PC-3 (cell line): ENCODE measurements around the gene SLC8A1. TPM values are rescaled to one million over a fixed set of nuclear protein-coding genes. Genes with fewer than 3 reads are reported as not detected.

Source experiments
- ATAC-seq: fragments of 200-7000 bp; cut with Tn5 transposase; 2 replicates; pipeline ENCODE4 v1.9.1; 2020; ENCODE audit warnings: mild to moderate bottlenecking, moderate library complexity
- BruUV-seq: library from RNA; stranded (reverse); fragments of 400-500 nt; replicated peaks from 2 replicates; lab custom pipeline; 2021; lab: Mats Ljungman, UMichigan
- CTCF ChIA-PET: fragments of 300-600 bp; sonication (Branson Sonifier 250); formaldehyde crosslinking; loops from one replicate; lab custom pipeline; 2022; ENCODE audit warnings: antibody characterized with exemption; lab: Charles Lee
- POLR2A ChIA-PET: fragments of 300-600 bp; sonication (Branson Sonifier 250); formaldehyde crosslinking; loops from one replicate; lab custom pipeline; 2022; ENCODE audit warnings: antibody characterized with exemption; ENCODE audit not compliant: unreplicated experiment; lab: Charles Lee
- DNase-seq: peaks from one replicate; pipeline ENCODE4 v3.0.0-alpha.2; 2015
- H2AFZ ChIP-seq: fragments of 300-600 bp; sonication (generic); 2 replicates; pipeline ENCODE4 v1.6.0; 2016; ENCODE audit warnings: antibody characterized with exemption, low read length
- H3F3A ChIP-seq: fragments of 300-600 bp; sonication (generic); one replicate; pipeline ENCODE4 v1.6.0; 2017; ENCODE audit warnings: antibody characterized with exemption, low read length, control low read depth, mild to moderate bottlenecking; ENCODE audit not compliant: unreplicated experiment
- H3K27ac ChIP-seq: fragments of 300-600 bp; sonication (generic); 2 replicates; pipeline ENCODE4 v1.5.1; 2016; ENCODE audit warnings: mild to moderate bottlenecking, low read length
- H3K27me3 ChIP-seq: fragments of 300-600 bp; sonication (generic); 2 replicates; pipeline ENCODE4 v1.6.1; 2016; ENCODE audit warnings: low read length, mixed read lengths
- H3K36me3 ChIP-seq: fragments of 300-600 bp; sonication (generic); 2 replicates; pipeline ENCODE4 v1.6.1; 2016; ENCODE audit warnings: low read depth, mixed run types, low read length, mixed read lengths
- H3K4me1 ChIP-seq: fragments of 300-600 bp; sonication (generic); 2 replicates; pipeline ENCODE4 v1.5.1; 2016; ENCODE audit warnings: low read length; ENCODE audit not compliant: insufficient read depth
- H3K4me2 ChIP-seq: fragments of 300-600 bp; sonication (generic); 2 replicates; pipeline ENCODE4 v1.6.0; 2016; ENCODE audit warnings: low read length
- H3K4me3 ChIP-seq: fragments of 300-600 bp; sonication (generic); 2 replicates; pipeline ENCODE4 v1.5.1; 2016; ENCODE audit warnings: mild to moderate bottlenecking, low read length, mixed read lengths
- H3K79me2 ChIP-seq: fragments of 300-600 bp; sonication (generic); 2 replicates; pipeline ENCODE4 v1.6.1; 2017; ENCODE audit warnings: low read length, mixed read lengths
- H3K9ac ChIP-seq: fragments of 300-600 bp; sonication (generic); 2 replicates; pipeline ENCODE4 v1.6.0; 2016; ENCODE audit warnings: mild to moderate bottlenecking, low read length
- H3K9me2 ChIP-seq: fragments of 300-600 bp; sonication (generic); replicated peaks from 2 replicates; pipeline ENCODE4 v1.6.1; 2016; ENCODE audit warnings: mixed run types, low read length, mixed read lengths
- H3K9me3 ChIP-seq: fragments of 300-600 bp; sonication (generic); 2 replicates; pipeline ENCODE4 v1.6.1; 2016; ENCODE audit warnings: low read length, mixed read lengths
- H4K20me1 ChIP-seq: fragments of 300-600 bp; sonication (generic); 2 replicates; pipeline ENCODE4 v1.6.1; 2016; ENCODE audit warnings: low read length, mixed read lengths
- CTCF ChIP-seq: fragments of 300-600 bp; sonication (generic); conservative IDR thresholded peaks from 2 replicates; pipeline ENCODE4 v1.5.1; 2017; ENCODE audit warnings: antibody characterized with exemption, low read depth, mild to moderate bottlenecking, low read length
- EZH2 ChIP-seq: fragments of 300-600 bp; sonication (generic); IDR thresholded peaks from one replicate; pipeline ENCODE4 v1.6.1; 2017; ENCODE audit warnings: antibody characterized with exemption, mild to moderate bottlenecking, low read length; ENCODE audit not compliant: unreplicated experiment
- EZH2phosphoT487 ChIP-seq: fragments of 300-600 bp; sonication (generic); IDR thresholded peaks from 2 replicates; pipeline ENCODE4 v1.6.1; 2018; ENCODE audit warnings: mild to moderate bottlenecking, antibody characterized with exemption, low read length, borderline replicate concordance
- intact Hi-C: fragments of 100-400 bp; cut with micrococcal nuclease; formaldehyde crosslinking; loops from 2 replicates; pipeline ENCODE4 v1.9.0; 2023
- total RNA-seq: library from RNA; depleted of rRNA; stranded (reverse); fragments of >200 nt; gene quantifications from 2 replicates; pipeline ENCODE4 v1.2.3, GENCODE V29; 2014

SLC8A1 gene
- total RNA-seq, 1 experiment from 2014 or later = 1.3 TPM

GRCh38 chr2:40168546-40168945, 283.3 kb downstream of the SLC8A1 start:
- H3K27me3 ChIP-seq = no peaks in the 10 kb centered on the region
- ChIA-PET CTCF (no interaction called here), POLR2A (no interaction called here)
- TF ChIP-seq EZH2phosphoT487 (no peak), EZH2 (no peak), CTCF (no peak)
- no peaks in the 10 kb centered on the region for H3K36me3 ChIP-seq
- no peak overlapping the region for H3K4me3 ChIP-seq
- ATAC-seq (no peak), DNase-seq (no peak)
- H3K27ac ChIP-seq = no peak overlapping the region
- no peak overlapping the region for H2AFZ ChIP-seq
- H3K9me2 ChIP-seq = no peaks in the 10 kb centered on the region
- no peaks in the 10 kb centered on the region for H4K20me1 ChIP-seq
- H3K4me2 ChIP-seq = no peak overlapping the region
- H3K9me3 ChIP-seq = no peaks in the 10 kb centered on the region
- intact Hi-C loops = no loop called here
- H3K4me1 ChIP-seq = no peaks in the 10 kb centered on the region; the same call in 1 of the 2 replicates
- BruUV-seq = no TSS peak
- H3K79me2 ChIP-seq = no peaks in the 10 kb centered on the region
- no peak overlapping the region for H3K9ac ChIP-seq
- no peaks in the 10 kb centered on the region for H3F3A ChIP-seq

GRCh38 chr2:40168032-40168431, 283.9 kb downstream of the SLC8A1 start:
- Histone ChIP-seq H3K9me2 (no peaks in the 10 kb centered on the region), H3K79me2 (no peaks in the 10 kb centered on the region), H3K4me1 (no peaks in the 10 kb centered on the region; the same call in 1 of the 2 replicates), H2AFZ (no peak overlapping the region), H3K9me3 (no peaks in the 10 kb centered on the region), H3K4me3 (no peak overlapping the region), H3K4me2 (no peak overlapping the region), H3K27ac (no peak overlapping the region), H3K27me3 (no peaks in the 10 kb centered on the region), H3K36me3 (no peaks in the 10 kb centered on the region), H3F3A (no peaks in the 10 kb centered on the region), H3K9ac (no peak overlapping the region), H4K20me1 (no peaks in the 10 kb centered on the region)
- no TSS peak for BruUV-seq
- POLR2A ChIA-PET = no interaction called here
- ATAC-seq (no peak), DNase-seq (no peak)
- CTCF ChIA-PET = no interaction called here
- intact Hi-C loops = no loop called here
- no peak for TF ChIP-seq EZH2
- TF ChIP-seq CTCF = no peak
- no peak for TF ChIP-seq EZH2phosphoT487

- Histone ChIP-seq H3F3A (no peaks in the 10 kb centered on the region), H3K9ac (no peak overlapping the region), H3K79me2 (no peaks in the 10 kb centered on the region), H3K9me2 (no peaks in the 10 kb centered on the region), H3K4me2 (no peak overlapping the region), H4K20me1 (no peaks in the 10 kb centered on the region), H2AFZ (no peak overlapping the region), H3K4me3 (no peak overlapping the region), H3K9me3 (no peaks in the 10 kb centered on the region), H3K27ac (no peak overlapping the region), H3K4me1 (no peaks in the 10 kb centered on the region), H3K36me3 (no peaks in the 10 kb centered on the region), H3K27me3 (no peaks in the 10 kb centered on the region)
- no peak for TF ChIP-seq EZH2
- no peak for TF ChIP-seq EZH2phosphoT487
- no peak for TF ChIP-seq CTCF
- intact Hi-C loops = no loop called here
- BruUV-seq = no TSS peak
- CTCF ChIA-PET = no interaction called here
- DNase-seq (no peak), ATAC-seq (no peak)
- POLR2A ChIA-PET = no interaction called here
Observed at GRCh38 chr2:40166006-40166405, 285.9 kb downstream of the SLC8A1 start.
